ENCODE data around the gene SMOC2.
"Not testable (repeated sequence)": the region's sequence is repeated elsewhere in the genome, so short reads cannot be mapped to it uniquely, and the experiment has no call there.

The SMOC2 gene

GRCh38 chr6:168609026-168609685 is 168.2 kb downstream of the SMOC2 start:
- DNase-seq, result no peak

- no peak for DNase-seq
Observed at GRCh38 chr6:168609914-168610490, 169.0 kb downstream of the SMOC2 start.

DNA sequence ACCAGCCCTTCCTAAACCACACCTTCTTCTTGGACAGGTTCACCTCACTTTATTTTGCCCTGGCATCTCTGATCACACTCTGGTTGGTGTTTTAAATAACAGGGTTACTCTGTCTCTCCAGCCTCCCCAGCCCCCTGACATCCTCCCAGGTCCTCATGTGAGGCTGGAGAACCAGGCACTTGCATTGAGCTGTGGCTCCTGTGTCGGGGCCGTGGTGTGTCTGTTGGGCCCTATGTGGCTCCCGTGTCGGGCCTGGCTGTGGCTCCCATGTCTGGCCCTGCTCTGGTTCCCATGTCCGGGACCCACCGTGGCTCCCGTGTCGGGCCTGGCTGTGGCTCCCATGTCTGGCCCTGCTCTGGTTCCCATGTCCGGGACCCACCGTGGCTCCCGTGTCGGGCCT is 170.0 kb downstream of the SMOC2 start:
- DNase-seq, result not testable (repeated sequence)

DNA sequence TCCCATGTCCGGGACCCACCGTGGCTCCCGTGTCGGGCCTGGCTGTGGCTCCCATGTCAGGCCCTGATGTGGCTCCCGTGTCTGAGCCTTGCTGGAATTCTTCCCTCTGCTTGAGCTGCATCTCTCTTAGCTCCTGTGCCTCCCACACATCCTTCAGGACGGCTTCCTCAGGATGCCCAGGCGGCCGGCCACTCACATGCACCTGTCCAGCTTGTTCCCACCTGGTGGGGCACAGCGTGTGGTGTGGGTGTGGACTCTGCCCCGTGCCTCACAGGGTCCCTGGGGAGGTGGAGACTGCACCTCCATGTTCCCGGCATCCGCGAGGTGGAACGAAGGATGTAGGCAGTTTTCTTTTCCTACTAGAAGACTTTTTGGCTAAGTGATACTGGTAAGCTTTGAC is 170.7 kb downstream of the SMOC2 start:
- DNase-seq, result no peak

DNA sequence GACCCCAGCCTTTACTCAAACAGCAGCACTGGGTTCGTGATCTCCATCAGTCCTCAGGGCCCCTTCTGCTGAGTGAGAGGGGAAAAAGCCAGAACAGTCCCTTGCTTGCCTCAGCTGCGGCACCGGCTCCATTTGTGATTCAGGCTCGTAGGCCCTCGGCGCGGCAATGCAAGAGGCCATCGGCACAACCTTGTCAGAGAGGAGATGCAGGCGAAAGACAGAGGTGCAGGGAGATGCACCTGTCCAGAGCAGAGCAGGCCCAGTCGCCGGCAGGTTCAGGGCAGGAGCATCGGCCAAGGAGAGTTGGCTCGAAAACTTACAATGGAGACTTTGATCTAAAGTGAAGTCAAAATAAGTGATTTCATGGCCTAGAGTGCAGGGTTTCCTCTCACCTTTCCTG is 171.6 kb downstream of the SMOC2 start:
- DNase-seq, result no peak

GRCh38 chr6:168615837-168616236 is 174.9 kb downstream of the SMOC2 start:
- no peak for DNase-seq

DNA sequence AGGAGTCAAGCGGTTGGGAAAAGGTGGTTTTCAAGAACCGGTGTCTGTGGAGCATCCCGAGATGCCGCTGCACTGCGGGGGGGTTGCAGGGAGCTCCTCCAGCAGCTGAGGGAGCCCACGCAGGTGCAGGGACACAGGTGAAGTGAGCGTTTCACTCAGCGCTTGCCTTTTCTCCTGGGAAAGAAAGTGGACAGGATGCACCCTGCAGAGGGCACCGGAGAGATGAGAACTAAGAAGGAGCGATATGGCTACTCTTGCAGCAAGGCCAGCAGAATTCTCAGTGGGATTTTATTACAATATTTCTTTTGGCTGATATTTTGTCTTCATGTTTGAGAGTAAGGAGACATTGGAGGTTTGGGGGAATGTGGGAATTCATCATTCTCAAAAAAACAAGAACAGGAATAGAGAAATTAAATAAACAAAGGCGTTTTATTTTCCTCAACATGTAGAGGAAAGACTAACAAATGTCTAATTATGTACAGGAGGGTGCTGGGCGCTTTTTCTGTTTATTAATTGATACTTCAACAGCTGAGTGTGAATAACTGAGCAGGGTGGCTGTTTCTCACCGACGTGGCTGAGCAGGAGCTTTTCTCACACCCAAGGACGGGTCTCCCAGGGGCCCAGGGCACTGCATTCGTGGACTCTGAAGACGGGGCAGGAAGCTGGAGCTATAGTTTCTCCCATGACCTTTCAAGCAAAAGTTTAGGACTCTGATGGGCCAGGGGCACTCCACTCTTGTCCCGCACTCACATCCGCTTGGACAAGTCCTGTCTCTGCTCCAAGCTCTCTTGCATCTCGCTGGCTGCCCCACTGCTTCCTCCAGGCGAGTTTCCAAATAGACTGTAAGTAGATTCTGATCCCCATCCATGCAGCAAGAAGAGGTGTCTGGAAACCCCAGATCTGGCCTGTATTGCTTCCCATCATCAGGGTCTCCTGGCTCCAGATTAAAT is 176.1 kb downstream of the SMOC2 start:
- DNase-seq, result no peak

DNA sequence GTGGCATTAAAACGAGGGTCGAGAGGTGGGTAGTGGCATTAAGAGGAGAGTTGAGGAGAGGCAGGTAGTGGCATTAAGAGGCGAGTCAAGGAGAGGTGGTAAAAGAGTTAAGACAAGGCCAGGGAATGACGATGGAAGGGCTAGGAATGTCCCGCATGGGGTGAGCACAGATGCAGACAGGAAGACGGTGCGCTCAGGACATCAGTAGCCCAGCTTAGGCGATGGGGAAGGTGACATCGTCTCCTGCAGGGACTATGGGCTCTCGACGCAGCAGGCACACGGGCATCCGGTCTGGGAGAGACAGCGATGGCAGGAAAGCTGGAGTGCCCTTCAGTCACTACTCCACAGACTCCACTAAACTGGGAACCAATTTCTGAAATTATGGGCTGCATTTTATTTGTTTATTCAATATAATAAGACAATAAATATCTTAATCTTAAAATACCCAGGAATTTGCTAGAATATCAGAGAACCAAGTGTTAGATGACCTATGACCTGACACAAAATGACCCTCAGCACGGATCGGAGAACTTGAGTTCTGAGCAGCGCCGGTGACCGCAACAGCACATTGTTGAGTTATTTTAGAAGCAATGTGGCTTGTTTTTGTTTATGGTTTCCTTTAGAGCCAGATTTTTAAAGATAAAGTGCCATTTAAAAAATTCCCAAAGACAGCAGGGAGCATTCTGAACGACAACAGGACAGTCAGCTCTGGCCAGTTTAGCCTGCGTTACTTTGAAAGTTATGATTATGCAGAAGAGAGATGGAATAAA is 177.7 kb downstream of the SMOC2 start:
- peak; percentile 13 for DNase-seq

GRCh38 chr6:168619560-168620314 is 178.8 kb downstream of the SMOC2 start:
- peak; percentile 36 for DNase-seq

- no peak for DNase-seq
Observed at GRCh38 chr6:168620578-168620977, 179.6 kb downstream of the SMOC2 start.

DNA sequence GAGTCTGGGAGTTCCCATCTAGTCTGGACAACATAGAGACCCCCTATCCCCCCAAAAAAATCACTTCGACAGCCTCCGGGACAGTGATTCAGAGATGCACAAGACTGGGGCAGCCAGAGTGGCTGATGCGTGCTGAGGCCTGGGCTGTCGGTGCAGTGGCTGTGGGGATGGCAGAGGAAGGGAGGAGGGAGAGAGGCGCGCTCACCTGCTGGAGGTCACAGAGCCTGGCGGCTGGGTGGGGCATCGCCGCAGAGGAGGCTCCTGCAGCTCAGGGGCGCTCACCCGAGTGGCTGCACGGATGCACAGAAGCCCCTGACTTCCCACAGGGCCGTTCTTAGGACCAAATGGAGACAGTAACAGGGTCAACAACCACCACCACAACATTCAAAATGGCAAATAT is 182.8 kb downstream of the SMOC2 start:
- no peak for DNase-seq

GRCh38 chr6:168624540-168624939 is 183.6 kb downstream of the SMOC2 start:
- no peak for DNase-seq

DNA sequence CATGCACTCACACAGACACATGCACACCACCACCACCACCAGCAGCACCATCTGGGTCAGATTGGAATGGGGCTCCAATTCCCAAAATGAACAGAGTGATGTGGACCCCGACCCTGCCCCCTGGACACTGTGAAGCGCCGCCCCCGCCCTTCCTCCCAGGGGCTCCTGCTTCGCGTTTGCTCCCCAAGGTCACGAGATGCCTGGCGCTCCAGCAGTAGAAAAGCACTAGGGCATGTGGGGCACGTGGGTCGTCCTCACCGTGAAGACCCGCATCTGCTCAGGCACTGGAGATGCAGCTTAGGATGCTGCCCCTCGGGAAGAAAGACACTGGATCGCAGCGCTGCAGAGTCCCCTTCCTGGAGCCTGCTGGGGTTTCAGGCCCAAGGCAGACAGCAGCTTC is 184.0 kb downstream of the SMOC2 start:
- no peak for DNase-seq

DNA sequence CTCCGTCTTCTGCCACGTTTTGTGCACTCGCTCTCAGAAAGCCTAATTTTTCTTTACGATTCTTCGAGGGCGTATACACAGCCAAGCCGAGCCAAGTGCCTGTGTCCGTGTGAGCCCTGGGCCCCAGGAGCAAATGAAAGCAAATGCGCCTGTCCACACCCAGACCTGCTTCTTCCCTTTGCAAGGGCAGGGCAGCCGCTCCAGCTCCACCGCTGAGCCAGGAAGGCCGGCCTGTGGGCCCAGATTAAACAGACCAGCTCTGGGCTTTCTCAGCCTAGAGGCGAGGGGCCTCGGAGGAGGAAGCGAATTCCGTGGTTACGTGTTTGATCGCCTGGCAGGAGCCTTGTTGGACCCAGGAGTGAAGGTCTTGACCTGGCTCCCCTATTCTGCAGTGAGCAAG is 184.6 kb downstream of the SMOC2 start:
- DNase-seq, result no peak

DNA sequence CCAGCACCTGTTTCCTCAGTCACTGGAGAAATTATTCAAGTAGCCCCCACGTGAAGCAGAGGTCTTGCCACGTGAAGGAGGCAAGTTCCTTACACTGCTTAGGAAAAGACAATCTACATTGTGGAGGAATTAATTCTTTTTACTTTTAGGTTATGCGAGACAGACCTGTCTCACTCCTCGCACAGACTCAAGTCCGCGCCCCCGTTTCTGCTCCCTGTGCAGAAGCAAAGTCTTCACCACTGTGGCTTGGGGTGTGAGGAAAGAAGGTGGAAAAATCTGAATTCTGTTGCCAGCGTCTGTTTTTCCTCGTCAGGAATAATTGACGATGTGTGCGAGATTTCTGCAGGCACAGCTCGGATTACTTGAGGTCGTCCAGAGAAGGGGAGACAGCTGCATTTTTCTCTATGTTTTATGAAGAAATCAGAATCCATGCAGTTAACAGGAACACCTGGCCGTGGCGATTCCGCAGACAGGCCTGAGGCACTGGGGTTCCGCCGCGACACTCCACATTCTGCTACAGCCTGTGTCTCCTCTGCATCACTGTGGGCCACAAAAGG is 185.1 kb downstream of the SMOC2 start:
- no peak for DNase-seq

DNA sequence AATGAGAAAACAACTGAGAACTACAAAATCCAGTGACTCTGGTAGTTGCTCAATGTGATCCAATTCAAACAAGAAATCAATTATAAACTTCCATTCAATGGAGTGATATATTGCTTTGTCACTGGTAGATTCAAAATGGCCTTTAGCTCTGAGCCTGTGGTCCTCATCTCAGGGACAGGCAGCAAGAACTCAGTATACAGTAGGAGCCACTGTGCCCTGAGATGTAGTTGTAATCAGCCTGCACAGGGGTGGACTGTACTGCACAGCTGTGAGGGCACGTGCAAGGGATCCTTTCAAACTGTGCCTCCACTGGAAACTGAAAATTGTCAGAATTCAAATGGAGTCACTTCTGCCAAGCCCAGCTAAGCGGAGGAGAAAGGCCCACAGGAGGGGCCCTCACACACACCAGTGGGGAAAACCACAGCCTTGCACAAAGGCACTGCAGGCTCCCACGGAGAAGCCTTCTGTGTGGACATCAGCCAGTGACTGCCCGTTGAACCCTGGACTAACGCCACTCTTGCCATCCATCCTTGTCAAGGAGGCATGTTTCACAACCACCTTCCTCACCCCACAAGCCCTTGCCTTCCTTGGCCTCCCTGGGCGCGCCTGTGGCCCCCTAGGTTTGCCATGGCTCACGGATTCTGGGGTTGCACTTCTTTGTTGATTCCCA is 186.7 kb downstream of the SMOC2 start:
- DNase-seq, result peak; percentile 21

GRCh38 chr6:168628176-168628553 is 187.2 kb downstream of the SMOC2 start:
- DNase-seq, result no peak

- DNase-seq, result no peak
Observed at GRCh38 chr6:168628732-168629245, 187.8 kb downstream of the SMOC2 start.

DNA sequence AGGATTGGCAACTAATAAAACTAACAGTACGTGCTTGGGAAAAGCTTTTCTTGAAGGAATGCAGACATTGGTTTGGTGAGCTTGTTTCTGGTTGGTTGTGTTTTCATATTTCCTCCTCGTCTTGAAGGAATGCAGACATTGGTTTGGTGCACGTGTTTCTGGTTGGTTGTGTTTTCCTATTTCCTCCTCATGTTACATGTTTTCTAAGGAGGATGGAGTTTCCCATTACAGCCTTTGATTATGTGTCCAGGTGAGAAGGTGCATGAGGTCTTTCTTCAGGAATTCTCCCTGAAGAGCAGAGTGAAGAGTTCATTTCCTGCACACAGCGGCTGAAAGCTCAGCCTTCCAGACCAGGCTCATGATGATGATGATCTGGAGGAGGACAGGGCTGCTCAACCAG is 190.6 kb downstream of the SMOC2 start:
- no peak for DNase-seq

DNA sequence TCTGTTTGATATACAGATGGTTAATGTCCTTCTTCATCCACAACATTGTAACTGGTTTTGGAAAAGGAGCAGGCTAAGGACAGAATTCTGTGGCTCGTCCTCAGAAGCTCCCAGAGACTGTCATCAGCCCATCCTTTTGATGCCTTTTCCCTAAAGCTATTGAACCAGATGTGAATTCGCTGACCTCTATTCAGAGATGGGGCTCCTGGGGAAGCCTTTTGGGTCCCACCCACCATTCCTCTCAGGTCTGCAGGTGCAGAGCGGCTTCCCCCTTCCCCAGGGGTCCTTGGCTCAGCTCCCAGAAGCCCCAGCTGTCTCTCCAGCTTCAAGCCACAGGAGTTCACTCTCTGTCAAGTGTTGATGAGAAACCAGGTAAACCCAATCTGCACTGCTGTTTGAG is 191.7 kb downstream of the SMOC2 start:
- DNase-seq, result no peak
